Suprapubic skin (tissue), 4 donors: ENCODE data around the gene SUPT20HL1. TPM values are rescaled to one million over a fixed set of nuclear protein-coding genes. Genes with fewer than 3 reads are reported as not detected.
"Not testable (repeated sequence)": the region's sequence is repeated elsewhere in the genome, so short reads cannot be mapped to it uniquely, and the experiment has no call there.

Experiments used
- DNase-seq, 2 donors: peaks; one replicate each; pipeline ENCODE4 v3.0.0-alpha.2; 2019; ENCODE audit warnings: low spot score in 2 of 2
- H3K27ac ChIP-seq: fragments of 200-600 bp; sonication (generic); one replicate; pipeline ENCODE4 v1.5.1; 2019
- H3K27me3 ChIP-seq: fragments of 200-600 bp; sonication (generic); one replicate; pipeline ENCODE4 v1.5.1; 2019
- H3K36me3 ChIP-seq: fragments of 200-600 bp; sonication (generic); one replicate; pipeline ENCODE4 v1.5.1; 2019
- H3K4me1 ChIP-seq: fragments of 200-600 bp; sonication (generic); one replicate; pipeline ENCODE4 v1.5.1; 2019
- H3K4me3 ChIP-seq: fragments of 200-600 bp; sonication (generic); one replicate; pipeline ENCODE4 v1.5.1; 2019; ENCODE audit warnings: mild to moderate bottlenecking
- H3K9me3 ChIP-seq: fragments of 200-600 bp; sonication (generic); one replicate; pipeline ENCODE4 v1.5.1; 2019
- CTCF ChIP-seq, 2 donors: fragments of 200-600 bp in 1 of 2; fragments of 450-650 bp in 1 of 2; sonication (generic) in 1 of 2; IDR thresholded peaks; one replicate each; pipeline ENCODE4 v1.5.1; 2016 to 2019; ENCODE audit warnings: antibody characterized with exemption in 2 of 2, mild to moderate bottlenecking in 1 of 2, moderate library complexity in 1 of 2
- EP300 ChIP-seq: sonication (generic); formaldehyde crosslinking; IDR thresholded peaks from one replicate; pipeline ENCODE4 v1.6.1; 2017; ENCODE audit warnings: antibody characterized with exemption
- POLR2A ChIP-seq, 2 donors: fragments of 450-650 bp; IDR thresholded peaks; one replicate each; pipeline ENCODE4 v1.6.1; 2017; ENCODE audit warnings: antibody characterized with exemption in 2 of 2, mild to moderate bottlenecking in 2 of 2, moderate library complexity in 2 of 2
- POLR2AphosphoS5 ChIP-seq, 3 donors: sonication (generic); formaldehyde crosslinking; IDR thresholded peaks; one replicate each; pipeline ENCODE4 v1.6.1; 2017; ENCODE audit warnings: antibody characterized with exemption in 3 of 3
- WGBS: methylation state at CpG from one replicate; pipeline ENCODE4 v1.1.5; 2018; 5-methylcytosine and 5-hydroxymethylcytosine counted together
- total RNA-seq, 4 donors: library from RNA; depleted of rRNA; stranded (reverse); fragments of >200 nt; gene quantifications; one replicate each; pipeline ENCODE4 v1.1.0, GENCODE V29; 2016

SUPT20HL1 gene
- total RNA-seq, 4 donors from 2014 or later = not detected

- H3K27ac ChIP-seq = no peak overlapping the region
- 53% methylated on average over 4 of the region's 14 CpGs for WGBS
These were observed 4.6 kb downstream of the SUPT20HL1 start for GRCh38 chrX:24364851-24365538.

GRCh38 chrX:24366762-24367400 lies 6.4 kb downstream of the SUPT20HL1 start:
- H3K4me3 ChIP-seq, H3K27ac ChIP-seq, DNase-seq, H3K27me3 ChIP-seq, H3K36me3 ChIP-seq, H3K4me1 ChIP-seq, H3K9me3 ChIP-seq: not testable (repeated sequence)
- 65% methylated on average over 4 of the region's 4 CpGs for WGBS

More at GRCh38 chrX:24364851-24365538, 4.6 kb downstream of the SUPT20HL1 start:
- no peak for DNase-seq
- Histone ChIP-seq H3K36me3 (no peaks in the 10 kb centered on the region), H3K4me1 (no peaks in the 10 kb centered on the region), H3K9me3 (no peaks in the 10 kb centered on the region), H3K4me3 (no peak overlapping the region), H3K27me3 (no peaks in the 10 kb centered on the region)
- TF ChIP-seq EP300 = no peak
- TF ChIP-seq POLR2A (IDR thresholded peaks at IDR 0.05) = no peak
- no peak for TF ChIP-seq POLR2AphosphoS5 (IDR thresholded peaks at IDR 0.05)
- no peak for TF ChIP-seq CTCF (IDR thresholded peaks at IDR 0.05)

- no peak overlapping the region for H3K4me3 ChIP-seq
- WGBS = 35% methylated on average over 1 of the region's 1 CpG
- TF ChIP-seq POLR2A (IDR thresholded peaks at IDR 0.05) (no peak), EP300 (no peak), POLR2AphosphoS5 (IDR thresholded peaks at IDR 0.05) (no peak)
- no peaks in the 10 kb centered on the region for H3K27me3 ChIP-seq
- H3K4me1 ChIP-seq = no peaks in the 10 kb centered on the region
- H3K27ac ChIP-seq = no peak overlapping the region
- no peaks in the 10 kb centered on the region for H3K36me3 ChIP-seq
- no peaks in the 10 kb centered on the region for H3K9me3 ChIP-seq
- DNase-seq = no peak
These were observed 9.4 kb downstream of the SUPT20HL1 start for GRCh38 chrX:24369816-24370215.

- TF ChIP-seq CTCF (IDR thresholded peaks at IDR 0.05) (peak in 1 of 2 donors; percentile 55), EP300 (no peak), POLR2A (IDR thresholded peaks at IDR 0.05) (no peak)
- no peak overlapping the region for H3K4me3 ChIP-seq
- no peaks in the 10 kb centered on the region for H3K27me3 ChIP-seq
- no peak for DNase-seq
- H3K9me3 ChIP-seq = no peaks in the 10 kb centered on the region
- WGBS = 11% methylated on average over 14 of the region's 14 CpGs
- no peaks in the 10 kb centered on the region for H3K36me3 ChIP-seq
- H3K4me1 ChIP-seq = no peaks in the 10 kb centered on the region
- no peak overlapping the region for H3K27ac ChIP-seq
These were observed 11.0 kb downstream of the SUPT20HL1 start for GRCh38 chrX:24371391-24371972.

- DNase-seq = no peak
- no peak for TF ChIP-seq EP300
- TF ChIP-seq POLR2AphosphoS5 (IDR thresholded peaks at IDR 0.05) = no peak
- no peak for TF ChIP-seq CTCF (IDR thresholded peaks at IDR 0.05)
- no peak for TF ChIP-seq POLR2A (IDR thresholded peaks at IDR 0.05)
These were observed 11.8 kb downstream of the SUPT20HL1 start for GRCh38 chrX:24372021-24372763.

More at GRCh38 chrX:24372021-24372763, 11.8 kb downstream of the SUPT20HL1 start:
- Histone ChIP-seq H3K4me1 (no peaks in the 10 kb centered on the region), H3K4me3 (no peak overlapping the region), H3K36me3 (no peaks in the 10 kb centered on the region), H3K9me3 (no peaks in the 10 kb centered on the region), H3K27me3 (no peaks in the 10 kb centered on the region), H3K27ac (no peak overlapping the region)
- 61% methylated on average over 28 of the region's 29 CpGs for WGBS
